Measurements from ENCODE around the gene MED12L. TPM values are rescaled to one million over a fixed set of nuclear protein-coding genes. Genes with fewer than 3 reads are reported as not detected.

The MED12L gene
- total and polyA plus RNA-seq, 9 donors, result 0.15 to 2.4 (median 0.75) TPM

DNA sequence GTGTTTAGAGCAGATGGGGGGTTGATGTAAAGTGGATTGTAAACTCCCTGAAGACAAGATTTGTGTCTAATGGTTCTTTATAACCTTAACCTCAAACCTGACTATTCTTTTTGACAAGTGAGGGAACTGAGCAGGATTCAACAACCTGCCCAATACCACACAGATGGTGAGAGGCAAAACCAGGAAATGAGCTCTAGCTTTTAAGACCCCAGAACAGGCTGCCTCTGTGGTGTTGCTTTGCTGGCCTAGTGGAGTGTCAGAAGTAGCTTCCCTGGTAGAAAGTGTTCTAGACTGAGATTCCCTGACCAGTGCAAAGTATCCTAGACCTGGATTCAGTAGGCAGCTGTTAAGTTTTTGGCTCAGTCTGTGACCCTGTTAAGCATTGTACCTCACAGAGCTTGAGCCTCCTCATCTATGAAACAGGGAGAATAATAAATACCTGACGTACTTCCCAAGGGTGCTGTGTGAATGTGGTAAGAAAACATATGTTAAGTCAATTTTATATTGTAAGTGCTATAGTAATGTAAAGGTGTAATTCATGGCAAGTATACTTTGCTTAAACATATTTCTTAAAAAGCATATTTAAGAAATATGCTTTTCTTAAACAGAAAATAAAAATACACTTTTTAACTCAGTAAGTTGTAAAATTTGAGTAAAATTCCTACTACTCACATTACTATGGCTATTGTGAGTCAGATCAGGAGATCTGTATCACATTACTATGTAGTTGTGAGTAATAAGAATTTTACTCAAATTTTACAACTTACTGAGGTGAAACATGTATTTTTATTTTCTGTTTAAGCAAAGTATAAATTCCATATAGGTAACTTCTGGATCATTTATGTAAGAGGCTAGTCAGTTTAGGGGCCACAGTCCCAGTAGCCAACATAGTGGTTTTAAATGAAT lies 222.4 kb downstream of the MED12L start:
- intact Hi-C loops (cut with DNase I), result no loop called here
- Histone ChIP-seq H3K4me1 (ENCODE audit: insufficient read depth) (no peaks in the 10 kb centered on the region), H3K9me3 (no peaks in the 10 kb centered on the region), H3K4me3 (no peak overlapping the region), H3K27me3 (no peaks in the 10 kb centered on the region), H3K36me3 (no peaks in the 10 kb centered on the region), H3K27ac (no peak overlapping the region)
- 89 to 95% (median 92%) methylated on average over 1 of the region's 1 CpG for WGBS, 3 donors
- TF ChIP-seq POLR2A (IDR thresholded peaks at IDR 0.05) (no peak), EP300 (IDR thresholded peaks at IDR 0.05) (no peak), CTCF (IDR thresholded peaks at IDR 0.05) (no peak)
- DNase-seq, result no peak

GRCh38 chr3:151309566-151309965 lies 224.1 kb downstream of the MED12L start:
- DNase-seq, result no peak
- no peaks in the 10 kb centered on the region for H3K36me3 ChIP-seq
- no peaks in the 10 kb centered on the region for H3K9me3 ChIP-seq
- H3K4me1 ChIP-seq (ENCODE audit: insufficient read depth), result no peaks in the 10 kb centered on the region
- H3K4me3 ChIP-seq, result no peak overlapping the region
- TF ChIP-seq POLR2A (IDR thresholded peaks at IDR 0.05) (no peak), CTCF (IDR thresholded peaks at IDR 0.05) (no peak), EP300 (IDR thresholded peaks at IDR 0.05) (no peak)
- 94 to 96% (median 96%) methylated on average over 2 of the region's 2 CpGs for WGBS, 3 donors
- intact Hi-C loops (cut with DNase I), result no loop called here
- no peaks in the 10 kb centered on the region for H3K27me3 ChIP-seq
- no peak overlapping the region for H3K27ac ChIP-seq

GRCh38 chr3:151312972-151313371 lies 227.5 kb downstream of the MED12L start:
- TF ChIP-seq EP300 (IDR thresholded peaks at IDR 0.05) (no peak), CTCF (IDR thresholded peaks at IDR 0.05) (no peak), POLR2A (IDR thresholded peaks at IDR 0.05) (no peak)
- Histone ChIP-seq H3K4me3 (no peak overlapping the region), H3K27me3 (no peaks in the 10 kb centered on the region), H3K27ac (no peak overlapping the region), H3K4me1 (ENCODE audit: insufficient read depth) (no peaks in the 10 kb centered on the region), H3K36me3 (no peaks in the 10 kb centered on the region), H3K9me3 (no peaks in the 10 kb centered on the region)
- intact Hi-C loops (cut with DNase I), result no loop called here
- 89 to 91% (median 89%) methylated on average over 3 of the region's 3 CpGs for WGBS, 3 donors
- no peak for DNase-seq

DNA sequence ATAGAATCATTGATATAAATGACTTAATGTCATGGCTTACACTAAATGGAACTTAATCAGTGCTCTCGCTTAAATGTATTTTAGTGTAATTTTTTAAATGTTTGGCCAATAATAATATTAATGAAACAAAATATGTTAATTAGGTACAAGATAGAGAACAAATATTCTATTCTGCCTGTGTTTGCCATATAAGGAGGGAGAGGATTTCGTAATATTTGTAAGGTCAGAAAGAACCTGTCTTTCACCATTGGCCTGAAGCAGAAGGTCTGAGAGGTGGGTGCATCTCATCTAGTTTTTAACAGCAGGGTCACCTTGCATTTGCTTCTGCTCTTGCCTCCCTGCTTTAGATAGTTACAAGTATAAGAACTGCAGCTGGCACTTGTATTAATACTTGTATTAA lies 228.7 kb downstream of the MED12L start:
- whole genome bisulfite sequencing, 3 donors, result 85 to 98% (median 97%) methylated on average over 2 of the region's 2 CpGs
- intact Hi-C loops (cut with DNase I), result no loop called here
- no peak for TF ChIP-seq EP300 (IDR thresholded peaks at IDR 0.05)
- no peak for TF ChIP-seq CTCF (IDR thresholded peaks at IDR 0.05)
- TF ChIP-seq POLR2A (IDR thresholded peaks at IDR 0.05), result no peak
- H3K4me3 ChIP-seq, result no peak overlapping the region
- H3K36me3 ChIP-seq, result no peaks in the 10 kb centered on the region
- H3K27me3 ChIP-seq, result no peaks in the 10 kb centered on the region
- H3K4me1 ChIP-seq (ENCODE audit: insufficient read depth), result no peaks in the 10 kb centered on the region
- no peak for DNase-seq
- no peak overlapping the region for H3K27ac ChIP-seq
- H3K9me3 ChIP-seq, result no peaks in the 10 kb centered on the region

Measured in ovary (tissue), 9 donors.